Activated CD8-positive, alpha-beta memory T cell treated with anti-CD3 and anti-CD28 coated beads, Interleukin-2, amount 50 U/mL, for 48 hours (primary cell): Measurements from ENCODE around the gene NCAPD2.
"Not testable (repeated sequence)": the region's sequence is repeated elsewhere in the genome, so short reads cannot be mapped to it uniquely, and the experiment has no call there.

ENCODE experiments used
- DNase-seq: peaks from one replicate; pipeline ENCODE4 v3.0.0-alpha.2; 2020

NCAPD2 gene

DNA sequence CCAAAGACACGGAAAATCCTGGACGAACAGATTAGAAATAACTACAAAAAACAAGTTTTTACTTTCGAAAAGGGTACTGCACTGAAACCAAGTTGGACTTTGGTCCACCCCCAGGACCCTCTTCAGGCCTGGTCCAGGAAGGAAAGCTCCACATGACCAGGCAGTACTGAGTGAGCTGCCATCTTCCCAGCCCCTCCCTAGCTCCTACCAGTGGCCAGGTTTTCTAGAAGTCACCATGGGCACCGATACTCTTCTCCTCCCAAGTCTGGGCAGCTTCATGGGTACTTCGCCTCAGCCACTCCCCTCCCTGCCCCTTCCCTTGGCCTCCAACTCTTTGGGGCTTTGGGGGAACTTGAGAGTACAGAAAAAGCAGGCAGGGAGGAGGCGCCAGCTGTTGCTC is 30.0 kb upstream of the NCAPD2 start:
- DNase-seq, result peak; percentile 54

GRCh38 chr12:6464531-6464930 is 29.4 kb upstream of the NCAPD2 start:
- no peak for DNase-seq

DNA sequence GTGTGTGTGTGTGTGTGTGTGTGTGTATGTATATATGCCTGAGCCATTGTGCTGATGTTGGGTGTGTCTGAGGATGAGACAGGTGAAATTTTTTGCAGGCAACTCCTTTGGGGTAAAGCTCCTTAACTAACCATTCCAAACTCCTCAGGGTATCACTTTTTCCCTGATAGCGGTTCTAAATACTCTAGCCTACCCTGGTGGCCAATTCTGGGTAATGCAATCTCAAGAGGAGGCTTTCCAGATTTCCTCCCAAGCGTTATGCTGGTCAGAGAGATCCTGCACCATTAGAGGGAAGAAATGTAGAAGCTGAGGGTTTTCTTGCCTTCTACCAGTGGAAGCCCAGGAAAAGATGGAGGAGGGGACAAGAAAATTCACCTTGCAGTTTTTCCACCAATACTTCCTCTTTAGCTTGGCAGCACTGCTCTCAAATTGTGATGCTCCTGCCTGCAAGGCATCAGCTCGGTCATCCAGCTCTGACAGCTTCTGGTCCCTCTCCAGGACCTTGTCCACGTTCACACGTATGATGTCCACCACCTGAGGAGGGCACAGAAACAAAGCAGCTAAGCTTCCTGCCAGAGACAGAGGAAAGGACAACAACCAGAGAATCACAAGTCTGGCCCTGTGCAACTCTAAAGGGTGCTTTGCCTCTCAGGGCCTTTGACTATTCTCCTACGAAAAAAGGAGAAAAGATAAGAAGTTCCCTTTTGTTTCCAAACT is 28.3 kb upstream of the NCAPD2 start:
- DNase-seq, result no peak

- no peak for DNase-seq
These were observed 27.7 kb upstream of the NCAPD2 start for GRCh38 chr12:6466184-6466573.

GRCh38 chr12:6466751-6467150 is 27.2 kb upstream of the NCAPD2 start:
- peak; percentile 35 for DNase-seq

DNA sequence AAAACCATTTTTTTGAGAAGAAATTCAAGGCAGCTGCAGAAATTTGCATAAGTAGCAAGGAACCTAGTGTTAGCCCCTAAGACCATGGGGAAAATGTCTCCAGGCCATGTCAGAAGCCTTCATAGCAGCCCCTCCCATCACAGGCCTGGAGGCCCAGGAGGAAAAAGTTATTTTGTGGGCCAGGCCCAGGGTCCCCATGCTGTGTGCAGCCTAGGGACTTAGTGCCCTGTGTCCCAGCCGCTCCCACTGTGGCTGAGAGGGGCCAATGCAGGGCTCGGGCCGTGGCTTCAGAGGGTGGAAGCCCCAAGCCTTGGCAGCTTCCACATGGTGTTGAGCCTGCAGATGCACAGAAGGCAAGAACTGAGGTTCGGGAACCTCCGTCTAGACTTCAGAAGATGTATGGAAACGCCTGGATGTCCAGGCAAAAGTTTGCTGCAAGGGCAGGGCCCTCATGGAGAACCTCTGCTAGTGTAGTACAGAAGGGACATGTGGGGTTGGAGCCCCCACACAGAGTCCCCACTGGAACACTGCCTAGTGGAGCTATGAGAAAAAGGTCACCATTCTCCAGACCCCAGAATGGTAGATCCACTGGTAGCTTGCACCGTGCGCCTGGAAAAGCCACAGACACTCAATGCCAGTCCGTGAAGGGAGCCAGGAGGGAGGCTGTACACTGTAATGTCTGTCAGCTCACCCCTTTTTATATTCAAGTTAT is 26.2 kb upstream of the NCAPD2 start:
- peak; percentile 51 for DNase-seq

DNA sequence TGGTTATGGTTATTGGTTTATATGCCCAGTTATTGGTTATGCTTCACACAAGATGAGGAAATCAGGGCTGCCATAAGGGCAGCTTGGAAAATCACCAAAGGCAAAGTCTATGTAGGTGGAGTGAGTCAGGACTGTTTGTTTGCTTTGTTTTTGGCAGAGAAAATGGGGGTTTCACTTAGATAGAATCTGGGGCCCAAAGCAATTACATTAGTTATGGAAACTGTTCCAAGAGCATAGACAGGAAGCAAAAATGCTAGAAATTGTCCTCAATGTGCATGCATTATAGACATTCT is 25.7 kb upstream of the NCAPD2 start:
- no peak for DNase-seq

DNA sequence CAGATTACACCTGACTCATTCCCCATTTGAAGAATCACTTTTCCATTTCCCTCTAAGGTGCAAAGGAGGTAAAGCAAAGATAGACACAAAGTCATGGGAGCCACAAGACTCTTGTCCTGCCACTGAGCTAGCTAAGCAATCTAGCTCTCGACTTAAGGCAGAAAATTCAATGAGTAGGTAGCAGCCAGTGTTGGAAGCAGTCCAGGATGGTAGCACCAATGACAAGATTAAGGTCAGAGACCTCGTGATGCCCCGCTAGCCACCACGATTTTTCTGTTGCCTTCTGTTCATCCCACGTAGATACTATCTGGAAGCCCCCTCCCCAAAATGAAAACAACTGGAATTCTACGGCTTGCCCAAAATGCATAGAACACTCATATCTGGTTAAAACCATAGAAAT is 24.8 kb upstream of the NCAPD2 start:
- peak; percentile 49 for DNase-seq

DNA sequence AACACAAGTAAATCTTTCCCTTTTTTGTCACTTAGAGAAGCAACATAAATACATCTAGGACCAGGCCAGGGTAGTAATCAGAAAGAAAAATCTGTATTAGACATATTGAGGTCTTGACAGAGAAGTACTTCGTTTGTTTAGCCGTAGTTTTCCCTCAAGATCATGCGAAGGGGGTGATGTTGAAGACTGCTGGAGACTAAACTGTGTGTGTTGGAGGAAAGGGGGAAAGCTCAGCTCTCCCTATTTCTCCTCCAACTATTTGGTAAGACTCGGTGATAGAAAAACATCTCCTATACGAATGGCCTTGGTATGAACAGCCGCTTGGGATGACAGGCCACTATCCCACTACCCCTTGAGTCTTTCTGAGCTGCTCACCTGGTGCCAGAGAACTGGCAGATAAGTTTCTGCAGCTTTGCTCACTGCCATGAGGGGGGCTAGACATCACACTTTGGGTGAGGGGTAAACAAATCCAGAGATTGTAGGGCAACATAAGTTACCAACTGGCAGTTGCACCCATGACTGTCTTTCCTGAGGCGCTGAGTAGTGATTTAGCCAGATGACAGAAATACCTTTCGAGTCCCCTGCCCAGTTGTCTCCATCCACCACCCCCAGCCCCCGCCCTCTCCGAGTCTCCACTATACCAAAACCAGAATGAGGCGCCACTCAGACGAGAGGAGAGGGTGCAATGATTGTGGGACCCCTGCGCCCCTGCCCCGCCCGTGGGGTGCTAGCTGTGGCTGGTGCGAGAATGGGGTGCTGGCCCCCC is 24.1 kb upstream of the NCAPD2 start:
- no peak for DNase-seq

DNA sequence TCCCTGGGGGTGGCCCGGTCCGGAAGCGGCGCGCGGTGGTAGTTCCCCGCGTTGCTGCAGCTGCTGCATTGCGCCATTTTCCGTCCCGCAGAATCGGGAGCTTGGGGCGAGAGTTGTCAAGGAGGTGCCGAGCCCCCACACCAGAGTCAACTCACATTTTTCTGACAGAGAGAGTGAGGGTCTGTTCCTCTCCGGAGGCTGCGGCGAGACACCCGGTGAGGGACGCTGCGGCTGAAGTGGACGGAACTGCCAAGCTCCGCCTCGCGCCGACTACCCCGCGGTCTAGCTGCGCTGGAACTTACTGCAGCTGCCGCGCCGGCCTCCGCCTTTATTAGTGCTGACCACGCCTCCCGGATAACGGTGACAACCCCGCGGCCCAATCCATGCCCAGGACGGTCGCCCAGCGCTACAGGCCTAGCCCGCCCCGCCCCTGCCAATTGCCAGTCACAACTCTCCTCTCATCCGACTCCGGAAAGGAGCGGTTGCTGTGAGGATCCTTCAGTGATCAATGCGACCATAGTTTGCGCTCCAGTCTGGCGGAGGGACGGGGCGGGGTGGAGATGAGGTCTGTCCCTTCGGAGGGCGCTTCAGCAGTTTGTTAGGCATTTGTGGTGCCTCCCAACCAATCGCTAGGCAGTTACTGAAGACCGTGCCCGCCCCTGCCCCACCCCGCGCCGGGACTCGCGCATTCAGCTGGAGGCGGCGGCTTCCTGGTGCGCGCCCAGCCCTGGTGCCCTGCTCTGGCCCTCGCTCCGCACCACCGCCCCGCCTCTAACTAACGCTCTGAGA is 23.3 kb upstream of the NCAPD2 start, which contains the start of gene VAMP1:
VAMP1 (minus strand) TSS at position 303 of the 789 bp plus-strand sequence; CDS start at position 157, 146 bp downstream.
- DNase-seq, result peak; percentile 98

DNA sequence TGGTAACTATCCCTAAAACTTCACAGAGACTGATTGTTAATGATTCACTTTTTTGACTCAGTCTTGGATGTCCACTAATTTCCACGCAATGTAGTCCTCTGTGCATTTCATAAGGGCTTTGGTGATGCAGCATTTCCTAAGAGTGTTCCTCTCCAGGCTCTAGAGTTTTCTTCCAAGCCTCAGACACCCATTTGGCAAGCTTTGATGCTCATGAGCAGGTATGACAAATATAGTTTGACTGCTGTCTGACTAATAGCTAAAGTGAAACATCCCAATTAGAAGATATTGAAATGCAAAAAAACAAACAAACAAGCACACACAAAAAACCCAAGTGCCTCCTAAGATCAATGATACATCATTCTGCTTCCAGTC is 21.9 kb upstream of the NCAPD2 start:
- DNase-seq, result peak; percentile 20

GRCh38 chr12:6472491-6472890 is 21.4 kb upstream of the NCAPD2 start:
- peak; percentile 10 for DNase-seq

GRCh38 chr12:6475233-6475975 is 18.5 kb upstream of the NCAPD2 start:
- peak; percentile 34 for DNase-seq

- DNase-seq, result no peak
These were observed 17.4 kb upstream of the NCAPD2 start for GRCh38 chr12:6476489-6476888.

GRCh38 chr12:6477601-6478377 is 16.1 kb upstream of the NCAPD2 start:
- not testable (repeated sequence) for DNase-seq

DNA sequence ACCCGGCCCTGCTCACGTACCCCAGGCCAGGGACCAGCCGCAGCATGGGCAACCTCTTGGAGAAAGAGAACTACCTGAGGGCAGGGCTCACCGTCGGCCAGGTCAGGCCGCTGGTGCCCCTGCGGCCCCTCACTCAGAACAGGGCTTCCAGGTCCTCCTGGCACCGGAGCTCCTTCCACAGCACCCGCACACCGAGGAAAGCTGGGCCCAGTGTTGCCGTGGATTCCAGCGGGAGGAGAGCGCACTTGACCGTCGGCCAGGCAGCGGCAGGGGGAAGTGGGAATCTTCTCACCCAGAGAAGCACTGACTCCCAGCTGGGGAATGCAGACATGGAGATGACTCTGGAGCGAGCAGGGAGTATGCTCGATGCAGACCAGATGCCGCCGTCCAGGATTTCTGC is 15.5 kb upstream of the NCAPD2 start:
- no peak for DNase-seq

GRCh38 chr12:6488240-6488639 is 5.7 kb upstream of the NCAPD2 start:
- DNase-seq, result no peak

GRCh38 chr12:6489449-6489848 is 4.5 kb upstream of the NCAPD2 start:
- DNase-seq, result no peak

DNA sequence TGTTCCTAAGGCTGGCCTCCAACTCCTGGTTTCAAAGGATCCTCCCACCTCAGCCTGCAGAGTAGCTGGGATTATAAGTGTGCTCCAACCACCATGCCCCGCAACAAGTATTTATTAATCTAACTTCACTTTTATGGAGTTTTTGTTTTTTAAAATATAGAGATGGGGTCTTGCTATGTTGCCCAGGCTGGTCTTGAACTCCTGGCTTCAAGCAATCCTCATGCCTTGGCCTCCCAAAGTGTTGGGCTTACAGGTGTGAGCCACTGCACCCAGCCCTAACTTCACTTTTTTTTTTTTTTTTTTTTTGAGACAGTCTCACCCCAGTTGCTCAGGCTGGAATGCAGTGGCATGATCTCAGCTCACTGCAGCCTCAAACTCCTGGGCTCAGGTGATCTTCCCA is 3.2 kb upstream of the NCAPD2 start:
- not testable (repeated sequence) for DNase-seq

DNA sequence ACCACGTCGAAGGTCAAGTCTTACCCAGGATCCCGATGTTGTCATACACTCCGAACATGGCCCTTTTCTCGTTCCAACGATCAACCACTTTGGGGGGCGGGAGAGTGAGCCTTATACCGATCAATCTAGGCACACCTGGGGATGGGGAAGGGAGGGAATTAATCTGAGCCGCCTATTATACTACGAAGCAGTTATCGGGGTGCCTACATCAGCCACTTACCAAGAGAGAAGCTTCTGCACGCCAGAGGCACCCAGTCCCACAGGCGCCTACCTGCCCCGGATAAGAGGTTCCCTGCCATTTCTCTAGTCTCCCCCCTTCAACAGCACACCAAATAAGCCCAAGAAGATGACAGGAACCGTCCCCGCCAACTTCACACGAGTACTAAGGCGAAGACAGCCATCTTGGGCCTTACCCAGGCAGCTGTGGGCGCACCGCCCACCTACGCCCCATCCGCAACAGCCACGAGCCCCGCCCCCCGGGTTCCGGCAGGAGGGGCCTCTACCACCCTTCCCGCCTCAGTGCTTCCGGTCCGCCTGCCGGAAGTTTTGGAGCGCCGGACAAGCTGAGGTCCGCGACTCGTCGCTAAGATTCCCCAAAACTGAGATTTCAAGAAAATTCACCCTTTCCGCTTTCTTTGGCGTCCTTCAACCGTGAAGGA is 935 bp upstream of the NCAPD2 start, which contains the start of gene MRPL51:
MRPL51 (minus strand) TSS at position 425 of the 659 bp plus-strand sequence; CDS start at position 299, 126 bp downstream.
- DNase-seq, result peak; percentile 99

DNA sequence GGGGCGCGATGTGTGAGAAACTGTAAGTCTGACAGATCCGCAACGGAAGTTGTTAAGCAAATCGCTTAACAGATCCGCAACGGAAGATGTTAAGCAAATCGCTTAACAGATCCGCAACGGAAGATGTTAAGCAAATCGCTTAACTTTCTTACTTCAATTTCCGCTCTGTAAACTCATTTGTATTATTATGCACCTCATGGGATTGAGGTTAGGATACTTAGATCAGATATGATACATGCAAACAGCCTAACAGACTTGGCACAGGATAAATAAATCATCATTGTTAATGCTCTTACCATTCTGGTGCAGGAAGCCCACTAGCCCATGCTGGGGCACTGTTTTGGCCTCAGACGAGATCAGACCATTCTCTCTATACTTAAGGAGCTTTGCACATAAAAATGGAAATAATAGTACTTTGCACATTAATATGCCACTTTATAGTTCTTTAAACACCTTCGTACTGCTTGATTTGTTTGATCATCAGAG is 399 bp downstream of the NCAPD2 start:
- DNase-seq, result no peak
